HT1080 (cell line): ENCODE results near the gene ABLIM1. TPM values are rescaled to one million over a fixed set of nuclear protein-coding genes. Genes with fewer than 3 reads are reported as not detected.

Experiments used
- DNase-seq: peaks from one replicate; pipeline ENCODE4 v3.0.0-alpha.2; 2015; ENCODE audit warnings: low read depth
- total RNA-seq: library from RNA; depleted of rRNA; stranded (reverse); fragments of >200 nt; shearing (Covaris generic); gene quantifications from 2 replicates; pipeline ENCODE4 v1.2.3, GENCODE V29; 2014

The ABLIM1 gene
- total RNA-seq, 1 experiment from 2014 or later, result 1.3 TPM

- DNase-seq, result no peak
These were observed 22.6 kb upstream of the ABLIM1 start for GRCh38 chr10:114680543-114681117.

DNA sequence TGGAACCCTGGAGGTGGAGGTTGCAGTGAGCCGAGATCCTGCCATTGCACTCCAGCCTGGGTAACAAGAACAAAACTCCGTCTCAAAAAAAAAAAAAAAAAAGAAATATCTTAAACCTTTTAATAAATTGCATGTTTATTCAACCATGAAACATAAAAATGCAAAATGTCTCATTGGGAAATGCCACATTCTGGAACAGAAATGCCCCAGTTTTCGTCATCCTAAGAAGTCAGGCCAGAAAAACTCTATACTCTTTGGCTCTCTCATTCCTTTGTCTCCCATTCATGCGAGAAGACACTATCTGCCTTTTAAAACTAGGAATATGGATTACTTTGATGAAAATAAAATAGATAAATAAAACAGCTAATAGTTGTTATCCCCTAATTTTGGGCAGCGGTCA is 21.5 kb upstream of the ABLIM1 start:
- DNase-seq, result no peak

- DNase-seq, result no peak
These were observed 20.7 kb upstream of the ABLIM1 start for GRCh38 chr10:114678820-114679219.

DNA sequence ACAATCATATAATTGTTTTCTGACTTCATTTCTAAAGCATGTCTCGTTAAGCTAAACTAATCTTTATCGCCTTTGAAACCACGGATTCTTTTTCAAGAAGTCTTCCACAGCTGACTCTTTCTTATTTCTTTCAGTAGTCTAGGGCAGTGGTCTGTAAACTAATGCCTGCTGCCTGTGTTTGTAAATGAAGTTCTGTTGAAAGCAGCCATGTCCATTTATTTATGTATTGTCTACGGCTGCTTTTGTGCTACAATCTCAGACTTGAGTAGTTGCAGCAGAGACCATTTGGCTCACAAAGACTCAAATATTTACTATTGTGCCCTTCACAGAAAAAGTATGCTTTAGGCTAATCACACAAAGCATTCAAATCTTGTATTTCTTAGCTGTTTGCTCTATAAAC is 20.3 kb upstream of the ABLIM1 start:
- no peak for DNase-seq

- DNase-seq, result no peak
These were observed 16.3 kb upstream of the ABLIM1 start for GRCh38 chr10:114674346-114674745.

- no peak for DNase-seq
These were observed 11.6 kb upstream of the ABLIM1 start for GRCh38 chr10:114669648-114670047.

- DNase-seq, result no peak
These were observed 10.5 kb upstream of the ABLIM1 start for GRCh38 chr10:114668375-114669080.

DNA sequence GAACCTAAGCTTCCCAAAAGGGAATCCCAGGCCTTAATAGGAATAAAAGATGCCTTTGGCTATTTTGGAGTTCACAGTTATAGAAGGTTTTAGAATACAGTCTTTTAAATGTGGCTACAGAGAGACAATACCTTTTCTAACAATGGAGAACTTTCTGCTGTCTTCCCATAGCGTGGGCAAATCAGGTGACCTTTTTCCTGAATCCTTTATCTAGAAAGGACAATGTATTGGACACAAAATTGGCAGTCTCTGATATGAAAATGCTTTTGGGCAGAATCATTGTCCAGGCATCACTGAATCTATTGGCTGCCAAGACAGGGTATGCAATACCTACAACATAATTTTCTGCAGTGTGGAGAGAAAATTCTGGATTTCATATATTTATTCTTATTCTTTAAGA is 7.8 kb upstream of the ABLIM1 start:
- DNase-seq, result no peak

- DNase-seq, result no peak
These were observed 7.3 kb upstream of the ABLIM1 start for GRCh38 chr10:114665406-114665805.

- DNase-seq, result no peak
These were observed 6.1 kb upstream of the ABLIM1 start for GRCh38 chr10:114664127-114664526.

DNA sequence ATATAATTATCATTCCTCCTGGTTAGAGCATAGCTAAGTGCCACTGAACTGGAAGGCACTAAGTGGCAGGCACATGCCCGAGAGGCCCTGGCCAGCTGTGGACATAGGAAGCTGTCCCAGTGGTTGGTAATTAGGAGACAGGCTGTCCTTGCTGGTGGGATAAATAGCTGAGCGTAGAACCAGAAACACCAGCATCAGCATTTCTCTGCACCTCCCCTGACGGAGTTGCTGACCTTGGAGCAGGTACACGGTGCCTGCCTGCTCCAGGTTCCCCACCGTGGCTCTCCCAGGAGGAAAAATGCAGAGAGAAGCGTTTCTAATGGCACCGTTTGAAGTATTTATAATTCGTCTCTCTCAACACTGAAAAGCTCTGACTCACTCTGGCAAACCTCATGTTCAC is 5.6 kb upstream of the ABLIM1 start:
- no peak for DNase-seq

- DNase-seq, result no peak
These were observed 4.7 kb upstream of the ABLIM1 start for GRCh38 chr10:114662646-114663217.

GRCh38 chr10:114661212-114661880 is 3.3 kb upstream of the ABLIM1 start:
- DNase-seq, result no peak

DNA sequence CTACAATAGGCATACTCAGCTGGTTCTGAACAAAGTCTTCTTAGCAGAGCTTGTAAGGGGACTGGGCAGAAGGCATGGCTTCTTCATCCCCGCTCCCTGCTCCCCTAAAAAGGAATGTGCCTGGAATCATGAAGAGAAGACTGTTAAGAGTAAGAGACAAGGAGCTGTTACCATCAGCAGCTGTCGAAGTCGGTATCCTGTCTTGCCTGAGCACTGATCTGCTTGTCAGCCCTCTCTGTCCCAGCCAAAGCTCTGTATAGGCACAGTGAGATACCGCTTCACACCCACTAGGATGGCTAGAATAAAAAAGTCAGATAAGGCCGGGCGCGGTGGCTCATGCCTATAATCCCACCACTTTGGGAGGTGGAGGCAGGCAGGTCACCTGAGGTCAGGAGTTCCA is 2.4 kb downstream of the ABLIM1 start:
- DNase-seq, result no peak

- no peak for DNase-seq
These were observed 3.1 kb downstream of the ABLIM1 start for GRCh38 chr10:114654822-114655575.

- no peak for DNase-seq
These were observed 4.1 kb downstream of the ABLIM1 start for GRCh38 chr10:114653926-114654325.

DNA sequence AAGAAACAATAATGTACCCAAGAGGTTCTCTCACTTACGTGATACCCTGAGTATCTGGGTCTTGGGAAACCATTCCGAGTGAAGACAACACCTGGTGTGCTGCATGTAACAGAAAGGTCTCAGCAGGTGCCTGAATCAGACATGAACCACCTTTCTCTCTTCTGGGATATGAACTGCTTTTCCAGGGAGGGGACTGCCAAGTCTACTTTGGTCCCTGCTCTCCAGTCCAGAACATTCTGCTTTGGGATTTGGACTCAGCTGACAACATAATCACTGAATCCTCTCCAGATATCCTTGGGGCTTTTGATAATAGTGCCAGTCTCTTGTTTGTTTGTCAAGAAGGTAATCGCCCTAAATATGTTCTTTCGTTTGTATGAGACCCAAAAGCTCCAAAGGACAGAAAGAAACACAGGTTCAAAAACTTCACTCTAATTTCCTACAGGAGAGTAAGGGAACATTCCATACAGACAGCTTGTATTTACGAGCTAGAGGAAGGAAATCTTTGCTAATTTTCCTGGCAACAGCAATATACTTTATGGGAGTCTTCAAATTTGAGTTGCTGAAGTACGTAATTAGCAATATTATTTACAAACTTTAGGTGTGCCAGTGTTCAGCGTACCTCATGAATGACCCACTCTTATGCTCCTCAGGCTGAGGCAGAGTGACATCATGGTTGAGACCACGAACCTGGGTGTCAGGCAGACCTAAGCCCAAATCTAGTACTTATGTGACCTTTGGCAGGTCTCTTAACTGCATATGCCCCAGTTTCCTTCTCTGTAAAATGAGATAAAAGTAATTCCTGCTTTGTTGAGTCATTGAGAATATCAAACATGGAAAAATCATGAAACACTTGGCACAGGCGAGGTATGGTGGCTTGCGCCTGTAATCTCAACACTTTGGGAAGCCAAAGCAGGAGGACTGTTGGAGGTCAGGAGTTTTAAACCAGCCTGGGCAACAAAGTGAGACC is 5.4 kb downstream of the ABLIM1 start:
- no peak for DNase-seq

DNA sequence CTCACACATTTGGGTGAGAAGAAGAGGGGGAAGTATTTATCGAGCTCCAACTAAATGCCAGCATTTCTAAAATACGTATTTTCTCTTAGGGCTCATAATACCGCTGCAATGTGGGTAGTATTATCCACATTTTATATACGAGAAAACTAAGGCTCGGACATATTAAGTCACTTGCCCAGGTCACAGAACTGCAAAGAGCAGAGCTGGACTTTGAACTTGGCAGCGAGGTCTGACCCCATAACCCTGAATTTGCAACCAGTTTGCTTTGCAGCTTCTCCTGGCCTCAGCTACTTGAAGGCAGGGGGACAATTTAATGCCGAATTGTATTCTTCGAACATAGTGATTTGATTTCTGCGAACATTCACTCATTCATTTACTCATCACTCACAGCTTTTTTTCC is 7.2 kb downstream of the ABLIM1 start:
- no peak for DNase-seq

- DNase-seq, result no peak
These were observed 7.8 kb downstream of the ABLIM1 start for GRCh38 chr10:114650266-114650665.

DNA sequence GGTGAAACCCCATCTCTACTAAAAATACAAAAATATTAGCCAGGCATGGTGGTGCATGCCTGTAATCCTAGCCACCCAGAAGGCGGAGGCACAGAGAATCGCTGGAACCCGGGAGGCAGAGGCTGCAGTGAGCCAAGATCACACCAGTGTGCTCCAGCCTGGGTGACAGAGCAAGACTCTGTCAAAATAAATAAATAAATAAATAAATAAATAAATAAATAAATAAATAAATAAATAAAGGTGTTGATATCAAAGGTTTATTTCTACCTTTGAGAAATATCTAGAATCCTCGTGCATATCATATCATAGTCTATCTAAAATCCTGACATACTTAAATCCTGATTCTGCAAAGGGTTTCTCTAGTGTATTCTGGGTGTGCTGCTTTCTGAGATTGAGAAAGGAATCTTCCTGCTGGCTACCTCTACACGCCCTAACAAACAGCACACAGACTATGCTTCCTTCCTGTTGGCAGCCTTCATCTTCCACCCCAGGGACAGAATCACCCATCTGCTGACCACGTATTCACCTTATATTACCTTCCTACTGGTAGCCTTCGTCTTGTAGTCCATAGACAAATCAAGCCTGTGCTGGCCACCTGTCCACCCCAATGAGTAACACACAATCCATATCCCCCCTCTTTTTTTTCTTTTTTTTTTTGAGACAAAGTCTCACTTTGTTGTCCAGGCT is 8.7 kb downstream of the ABLIM1 start:
- no peak for DNase-seq
